PFSK-1 (cell line): ENCODE measurements around the gene MALAT1.

Experiments used
- FOXP2 ChIP-seq: optimal IDR thresholded peaks from 2 replicates; pipeline ENCODE3; 2011; ENCODE audit warnings: borderline replicate concordance, control low read depth, inconsistent platforms; ENCODE audit not compliant: insufficient read depth; ENCODE audit errors: extremely low read length, extremely low read depth
- POLR2AphosphoS5 ChIP-seq: IDR thresholded peaks from 2 replicates; pipeline ENCODE4 v1.6.1; 2012; ENCODE audit warnings: low read depth, mild to moderate bottlenecking, control low read depth, low read length, moderate library complexity
- SIN3A ChIP-seq: IDR thresholded peaks from 2 replicates; pipeline ENCODE4 v1.6.1; 2012; ENCODE audit warnings: mild to moderate bottlenecking, low read length, moderate library complexity, borderline replicate concordance; ENCODE audit not compliant: insufficient read depth
- TAF1 ChIP-seq: IDR thresholded peaks from 2 replicates; pipeline ENCODE4 v1.6.1; 2012; ENCODE audit warnings: low read length, control low read depth, borderline replicate concordance; ENCODE audit not compliant: insufficient read depth

- no peak for TF ChIP-seq POLR2AphosphoS5
- TF ChIP-seq FOXP2, result no peak
- TF ChIP-seq TAF1, result no peak
- TF ChIP-seq SIN3A, result no peak
Measured at GRCh38 chr11:65479184-65480145, 19.4 kb upstream of the MALAT1 start.
